Ureter (tissue), 1 donor: ENCODE data around the gene RNASE7. TPM values are rescaled to one million over a fixed set of nuclear protein-coding genes. Genes with fewer than 3 reads are reported as not detected.
A peak's percentile ranks its signal among the peaks of the same experiment; 100 is the strongest.

ENCODE experiments used
- DNase-seq: peaks from one replicate; pipeline ENCODE4 v3.0.0-alpha.2; 2020; ENCODE audit warnings: low spot score
- total RNA-seq: library from RNA; stranded (reverse); gene quantifications from one replicate; pipeline ENCODE4 v1.2.4, GENCODE V29; 2023
- donor health status: DM: yes; HTN: yes; CAD: no.

RNASE7 gene
- total RNA-seq, 1 donor from 2014 or later: 0.94 TPM

DNA sequence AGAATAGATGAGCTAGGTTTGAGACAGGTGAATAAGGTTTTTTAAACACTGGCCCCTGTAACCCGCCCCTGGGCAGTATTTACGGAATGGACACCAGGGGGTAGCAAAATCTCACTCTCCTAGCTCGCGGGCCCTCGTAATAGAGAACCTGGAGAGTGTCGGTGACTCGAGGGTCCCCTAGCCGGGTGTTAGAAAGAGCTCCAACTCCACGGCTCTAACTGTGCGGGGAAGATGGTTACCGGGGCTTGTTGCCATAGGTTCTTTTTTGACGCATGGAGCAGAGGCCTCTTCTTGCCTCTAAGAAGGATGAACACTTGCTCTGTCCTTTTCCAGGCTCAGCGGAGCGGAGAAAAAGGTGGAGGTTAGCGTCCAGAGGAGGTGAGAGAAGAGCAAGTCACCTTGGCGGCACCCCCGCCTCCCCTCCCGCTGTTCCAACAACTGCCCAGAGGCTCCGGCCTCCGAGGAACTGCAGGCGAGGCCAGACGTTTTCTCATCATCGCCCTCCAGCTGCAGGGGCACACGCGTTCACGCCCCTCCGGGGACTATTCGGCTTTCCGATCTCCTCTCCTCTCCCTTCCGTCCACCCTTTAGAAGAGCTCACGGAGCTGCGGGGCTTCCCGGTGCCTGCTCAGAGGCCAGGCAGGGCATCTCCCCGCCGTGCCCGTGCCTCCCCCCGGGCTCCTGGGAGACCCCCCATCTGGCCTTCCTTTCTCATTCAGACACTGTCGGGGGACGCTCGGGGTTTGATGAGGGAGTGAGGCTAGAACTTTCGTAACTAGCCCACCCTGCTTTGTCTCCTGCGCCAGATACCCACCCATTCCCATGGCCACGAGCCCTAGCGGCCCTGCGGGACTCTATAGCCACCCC, 26.6 kb downstream of the RNASE7 start:
- DNase-seq: no peak

DNA sequence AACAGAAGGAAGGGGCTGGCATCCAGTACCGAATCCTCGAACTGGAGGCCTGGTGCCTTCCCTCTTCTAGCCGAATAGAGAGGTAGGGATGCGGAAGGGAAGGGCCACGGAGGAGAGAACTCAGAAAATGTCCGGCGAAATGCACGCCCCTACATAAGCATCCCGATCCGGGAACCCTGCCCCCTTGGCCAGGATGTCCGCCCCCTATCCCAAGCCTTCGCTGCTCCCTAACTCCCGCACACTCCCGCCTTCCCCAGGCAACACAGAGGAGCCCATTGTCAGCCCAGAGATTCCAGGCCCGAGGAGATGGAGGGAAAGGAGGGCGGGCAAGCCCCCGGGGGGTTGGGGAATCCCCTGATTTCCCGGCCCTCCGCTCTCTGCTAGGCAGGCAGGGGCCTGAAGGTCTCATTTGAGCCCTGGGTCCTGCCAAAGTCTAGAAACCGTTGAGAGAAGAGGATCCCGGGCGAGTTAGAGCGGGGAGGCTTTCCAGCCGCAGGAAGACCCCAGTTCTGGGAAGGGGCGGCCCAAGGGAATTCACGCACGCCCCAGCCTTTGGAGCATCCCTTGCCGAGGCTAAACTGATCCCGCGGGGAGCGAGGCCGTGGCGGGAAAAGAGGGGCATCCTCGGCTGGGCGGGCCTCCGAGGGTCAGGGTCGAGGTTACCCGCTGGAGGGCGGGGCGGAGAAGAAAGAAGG, 27.4 kb downstream of the RNASE7 start:
- DNase-seq: no peak

DNA sequence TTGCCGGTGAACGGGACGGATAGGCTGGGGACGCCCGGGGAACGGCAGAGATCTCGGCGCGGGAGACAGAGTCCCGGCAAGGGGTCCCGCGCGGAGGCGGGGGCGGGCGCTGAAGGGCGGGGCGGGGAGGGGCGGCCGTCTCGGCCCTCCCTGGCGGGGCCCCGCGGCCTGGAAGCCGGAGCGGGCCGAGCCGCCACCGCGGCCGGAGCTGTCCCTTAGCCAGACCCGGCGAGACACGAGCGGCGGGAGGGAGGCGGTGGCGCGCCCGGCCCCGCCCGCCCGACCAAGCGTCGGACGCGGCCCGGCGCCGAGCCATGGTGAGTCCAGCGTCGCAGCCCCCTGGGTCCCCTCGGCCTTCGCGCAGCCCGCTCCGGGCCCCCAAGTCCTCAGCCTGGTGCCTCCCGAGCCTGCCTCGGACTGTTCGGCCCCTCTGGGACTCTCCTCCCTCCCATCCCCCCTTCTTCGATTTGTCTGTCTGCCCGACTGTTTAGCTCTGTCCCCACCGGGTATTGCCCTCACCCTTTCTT, 28.0 kb downstream of the RNASE7 start, which contains the start of gene ARHGEF40:
ARHGEF40 (plus strand) TSS at position 222 of the 527 bp plus-strand sequence; CDS start at position 315, 93 bp downstream.
- no peak for DNase-seq

DNA sequence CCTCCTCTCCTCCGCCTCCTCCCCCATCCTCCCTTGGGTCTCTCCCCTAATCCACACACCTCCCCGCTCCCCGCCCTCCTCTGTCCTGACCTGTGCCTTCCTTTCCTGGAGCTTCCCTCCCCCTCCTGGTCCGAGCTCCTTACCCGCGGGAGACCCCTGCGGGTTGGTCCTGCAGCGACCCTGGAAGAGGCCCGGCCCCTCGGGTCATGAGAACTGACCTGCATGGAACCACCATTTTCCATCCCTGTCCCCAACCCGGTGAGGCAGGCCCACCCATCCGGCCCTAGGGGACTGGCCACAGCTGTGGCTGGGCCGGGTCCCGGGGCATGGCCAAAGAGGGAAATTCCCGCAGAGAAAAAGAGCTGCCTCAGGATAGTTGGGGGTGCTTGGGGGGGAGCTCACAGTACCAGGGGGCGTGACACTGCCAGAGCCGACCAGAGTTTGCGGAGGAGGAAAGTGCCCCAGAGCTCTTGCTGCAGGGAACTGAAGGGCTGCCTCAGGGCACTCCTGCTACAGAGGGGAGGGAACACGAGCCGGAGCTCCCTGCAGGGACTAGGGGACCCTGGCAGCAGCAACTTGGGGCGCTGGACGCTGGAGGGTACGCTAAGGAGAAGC, 28.6 kb downstream of the RNASE7 start:
- DNase-seq: peak; percentile 69

DNA sequence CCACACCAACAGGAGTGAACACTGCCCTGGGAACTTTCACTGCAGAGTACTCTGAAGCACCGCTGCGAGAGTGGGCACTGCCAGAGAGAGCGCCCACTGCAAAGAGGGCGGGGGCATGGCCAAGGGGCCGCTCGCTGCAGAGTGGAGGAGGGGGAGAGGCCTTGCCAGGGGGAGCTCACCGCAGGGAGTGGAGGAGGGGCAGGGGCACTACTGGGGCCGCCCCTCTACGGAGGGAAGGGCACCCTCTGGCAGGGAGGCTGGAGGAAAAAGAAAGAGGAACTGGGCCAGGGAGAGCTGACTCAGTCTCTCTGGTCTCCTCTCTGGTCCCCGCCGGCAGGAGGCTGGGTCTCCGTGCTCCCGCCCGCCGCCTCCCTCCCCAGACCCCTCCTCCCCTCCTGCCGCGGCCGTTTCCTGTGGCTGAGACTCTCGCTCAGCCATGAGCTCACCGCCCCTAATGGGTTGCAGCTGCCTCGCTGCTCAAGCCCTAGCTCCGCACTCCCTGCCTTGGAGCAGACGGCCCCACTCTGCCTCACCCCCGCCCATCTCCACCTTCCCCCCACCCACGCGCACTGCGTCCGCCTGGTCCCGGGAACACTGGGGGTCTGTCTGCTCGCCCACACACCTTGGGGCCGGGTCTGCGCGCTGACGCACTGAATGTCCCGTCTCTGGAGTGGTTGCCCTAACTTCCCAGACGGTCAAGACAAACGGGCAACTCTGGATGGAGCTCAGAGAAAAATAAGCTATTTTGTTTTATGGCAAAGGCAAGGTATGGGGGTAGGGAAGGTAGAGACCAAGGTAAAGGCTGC, 29.3 kb downstream of the RNASE7 start:
- peak; percentile 86 for DNase-seq

DNA sequence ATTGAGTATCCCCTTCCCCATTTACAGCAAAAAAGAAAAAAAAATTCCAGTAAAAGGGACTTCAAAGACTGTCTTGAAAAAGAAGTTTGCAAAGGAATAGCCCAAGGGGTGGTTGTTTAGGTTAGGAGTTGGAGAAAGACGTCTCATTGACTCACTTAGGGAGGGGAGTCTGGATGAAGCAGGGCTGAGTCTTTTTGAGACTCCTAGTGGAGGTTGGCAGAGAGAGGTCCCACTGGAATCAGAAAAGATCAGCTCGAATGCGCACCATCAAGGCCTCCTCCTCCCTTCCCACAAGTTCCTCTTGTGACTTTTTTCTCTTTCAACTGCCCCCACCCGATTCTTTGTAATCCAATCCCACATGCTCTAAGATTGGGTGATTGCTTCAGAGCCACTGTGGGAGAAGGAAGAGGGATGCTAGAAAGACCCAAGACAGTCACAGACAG, 29.9 kb downstream of the RNASE7 start:
- DNase-seq: no peak

DNA sequence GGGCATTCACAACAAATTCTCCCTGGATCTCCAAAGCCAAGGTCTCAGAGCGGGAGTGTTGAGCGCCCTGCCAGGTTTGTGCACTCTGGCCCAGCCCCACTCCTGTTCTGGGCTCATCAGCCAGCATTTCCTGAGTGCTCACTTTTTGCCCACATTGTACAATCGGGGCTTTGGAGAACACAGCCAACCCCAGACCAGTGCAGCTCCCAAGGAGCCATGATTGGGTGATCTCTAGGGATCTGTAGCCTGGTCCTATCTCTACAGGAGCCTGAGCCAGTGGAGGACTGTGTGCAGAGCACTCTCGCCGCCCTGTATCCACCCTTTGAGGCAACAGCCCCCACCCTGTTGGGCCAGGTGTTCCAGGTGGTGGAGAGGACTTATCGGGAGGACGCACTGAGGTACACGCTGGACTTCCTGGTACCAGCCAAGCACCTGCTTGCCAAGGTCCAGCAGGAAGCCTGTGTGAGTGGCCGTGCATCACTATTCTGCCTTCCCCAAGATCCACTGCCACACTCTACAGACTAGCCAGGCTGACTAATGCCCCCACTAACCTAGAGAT, 30.7 kb downstream of the RNASE7 start:
- DNase-seq: no peak

DNA sequence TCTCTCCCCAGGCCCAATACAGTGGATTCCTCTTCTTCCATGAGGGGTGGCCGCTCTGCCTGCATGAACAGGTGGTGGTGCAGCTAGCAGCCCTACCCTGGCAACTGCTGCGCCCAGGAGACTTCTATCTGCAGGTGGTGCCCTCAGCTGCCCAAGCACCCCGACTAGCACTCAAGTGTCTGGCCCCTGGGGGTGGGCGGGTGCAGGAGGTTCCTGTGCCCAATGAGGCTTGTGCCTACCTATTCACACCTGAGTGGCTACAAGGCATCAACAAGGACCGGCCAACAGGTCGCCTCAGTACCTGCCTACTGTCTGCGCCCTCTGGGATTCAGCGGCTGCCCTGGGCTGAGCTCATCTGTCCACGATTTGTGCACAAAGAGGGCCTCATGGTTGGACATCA, 31.8 kb downstream of the RNASE7 start:
- no peak for DNase-seq

DNA sequence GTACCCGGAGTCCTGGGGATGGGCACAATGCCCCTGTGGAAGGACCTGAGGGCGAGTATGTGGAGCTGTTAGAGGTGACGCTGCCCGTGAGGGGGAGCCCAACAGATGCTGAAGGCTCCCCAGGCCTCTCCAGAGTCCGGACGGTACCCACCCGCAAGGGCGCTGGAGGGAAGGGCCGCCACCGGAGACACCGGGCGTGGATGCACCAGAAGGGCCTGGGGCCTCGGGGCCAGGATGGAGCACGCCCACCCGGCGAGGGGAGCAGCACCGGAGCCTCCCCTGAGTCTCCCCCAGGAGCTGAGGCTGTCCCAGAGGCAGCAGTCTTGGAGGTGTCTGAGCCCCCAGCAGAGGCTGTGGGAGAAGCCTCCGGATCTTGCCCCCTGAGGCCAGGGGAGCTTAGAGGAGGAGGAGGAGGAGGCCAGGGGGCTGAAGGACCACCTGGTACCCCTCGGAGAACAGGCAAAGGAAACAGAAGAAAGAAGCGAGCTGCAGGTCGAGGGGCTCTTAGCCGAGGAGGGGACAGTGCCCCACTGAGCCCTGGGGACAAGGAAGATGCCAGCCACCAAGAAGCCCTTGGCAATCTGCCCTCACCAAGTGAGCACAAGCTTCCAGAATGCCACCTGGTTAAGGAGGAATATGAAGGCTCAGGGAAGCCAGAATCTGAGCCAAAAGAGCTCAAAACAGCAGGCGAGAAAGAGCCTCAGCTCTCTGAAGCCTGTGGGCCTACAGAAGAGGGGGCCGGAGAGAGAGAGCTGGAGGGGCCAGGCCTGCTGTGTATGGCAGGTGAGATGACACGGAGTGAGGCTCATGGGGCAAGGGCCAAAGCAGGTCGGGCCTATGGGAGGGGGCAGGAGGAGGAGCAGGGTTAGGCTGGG, 32.5 kb downstream of the RNASE7 start:
- DNase-seq: no peak

DNA sequence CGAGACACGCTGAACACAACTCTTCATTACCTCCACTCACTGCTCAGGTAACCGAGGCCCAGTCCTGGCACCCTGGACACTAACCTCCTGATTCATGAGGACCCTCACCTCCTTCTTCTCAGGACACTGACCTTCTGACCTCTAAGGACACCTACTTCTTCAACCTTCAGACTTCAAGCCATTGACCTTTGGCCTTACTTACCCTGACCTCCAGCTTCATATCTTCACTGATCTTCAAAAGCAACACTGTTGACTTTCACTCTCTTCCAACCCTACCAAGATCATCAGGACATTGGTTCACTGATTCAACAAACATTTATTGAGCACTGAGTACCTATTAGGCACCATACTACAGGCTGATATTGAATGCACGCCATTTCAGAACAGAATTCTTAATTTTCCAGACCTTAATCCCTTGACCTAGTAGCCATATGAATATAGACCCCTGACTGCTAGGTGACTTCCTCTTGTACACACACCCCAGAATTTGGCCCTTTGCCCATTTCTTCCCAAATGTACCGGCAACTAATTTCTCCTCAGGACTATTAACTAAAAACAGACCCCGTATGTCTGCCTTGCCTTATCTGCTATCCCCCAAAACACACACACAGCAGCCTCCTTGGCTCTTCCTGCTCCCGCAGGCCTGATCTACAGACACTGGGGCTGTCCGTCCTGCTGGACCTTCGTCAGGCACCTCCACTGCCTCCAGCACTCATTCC, 33.7 kb downstream of the RNASE7 start:
- DNase-seq: no peak

DNA sequence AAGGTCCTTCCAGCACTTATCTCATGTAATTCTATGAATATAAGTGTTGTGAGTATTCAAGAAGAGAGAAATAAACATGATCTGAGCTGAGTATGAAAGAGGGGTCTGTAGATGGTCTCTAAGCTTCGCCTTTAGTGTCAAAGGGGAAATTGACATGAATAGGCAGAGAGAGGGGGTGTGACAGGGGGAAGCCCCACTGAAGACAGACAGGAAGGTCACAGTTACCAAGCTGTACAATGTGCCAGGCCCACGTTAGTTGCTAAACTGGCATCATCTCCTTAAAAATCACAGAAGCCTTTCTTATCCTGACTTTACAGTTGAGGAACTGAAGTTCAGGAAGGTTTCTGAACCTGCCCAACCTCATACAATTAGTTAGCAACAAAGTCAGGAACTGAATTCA, 35.5 kb downstream of the RNASE7 start:
- DNase-seq: no peak

DNA sequence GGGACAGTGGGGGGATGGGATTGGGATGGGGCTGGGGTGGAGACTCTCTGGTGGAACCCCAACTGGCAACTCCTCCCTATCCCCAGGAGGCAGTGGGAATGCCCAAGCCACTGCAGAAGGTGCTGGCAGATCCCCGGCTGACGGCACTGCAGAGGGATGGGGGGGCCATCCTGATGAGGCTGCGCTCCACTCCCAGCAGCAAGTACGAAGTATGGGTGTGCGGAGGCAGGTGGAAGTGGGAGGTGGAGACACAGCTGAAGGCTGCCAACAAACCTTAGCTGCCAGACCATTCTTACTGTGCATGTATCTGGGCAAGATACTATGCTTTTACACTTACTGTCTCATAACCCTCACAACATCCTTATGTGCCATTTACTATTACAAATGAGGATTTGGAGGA, 36.1 kb downstream of the RNASE7 start:
- DNase-seq: no peak

DNA sequence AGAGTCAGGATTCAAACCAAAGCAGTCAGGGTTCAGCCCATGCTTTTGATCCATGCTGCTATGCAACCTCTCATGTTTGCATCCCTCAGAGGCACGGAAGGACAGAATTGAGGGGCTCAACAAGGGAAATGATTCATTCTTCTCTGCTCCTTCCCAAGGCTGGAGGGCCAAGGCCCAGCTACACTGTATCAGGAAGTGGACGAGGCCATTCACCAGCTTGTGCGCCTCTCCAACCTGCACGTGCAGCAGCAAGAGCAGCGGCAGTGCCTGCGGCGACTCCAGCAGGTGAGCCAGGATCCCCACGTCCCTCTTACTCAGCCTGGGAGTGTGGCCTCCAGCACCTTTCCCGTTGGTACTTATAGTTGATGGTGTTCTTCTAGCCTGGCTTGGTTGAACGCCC, 36.6 kb downstream of the RNASE7 start:
- DNase-seq: no peak

DNA sequence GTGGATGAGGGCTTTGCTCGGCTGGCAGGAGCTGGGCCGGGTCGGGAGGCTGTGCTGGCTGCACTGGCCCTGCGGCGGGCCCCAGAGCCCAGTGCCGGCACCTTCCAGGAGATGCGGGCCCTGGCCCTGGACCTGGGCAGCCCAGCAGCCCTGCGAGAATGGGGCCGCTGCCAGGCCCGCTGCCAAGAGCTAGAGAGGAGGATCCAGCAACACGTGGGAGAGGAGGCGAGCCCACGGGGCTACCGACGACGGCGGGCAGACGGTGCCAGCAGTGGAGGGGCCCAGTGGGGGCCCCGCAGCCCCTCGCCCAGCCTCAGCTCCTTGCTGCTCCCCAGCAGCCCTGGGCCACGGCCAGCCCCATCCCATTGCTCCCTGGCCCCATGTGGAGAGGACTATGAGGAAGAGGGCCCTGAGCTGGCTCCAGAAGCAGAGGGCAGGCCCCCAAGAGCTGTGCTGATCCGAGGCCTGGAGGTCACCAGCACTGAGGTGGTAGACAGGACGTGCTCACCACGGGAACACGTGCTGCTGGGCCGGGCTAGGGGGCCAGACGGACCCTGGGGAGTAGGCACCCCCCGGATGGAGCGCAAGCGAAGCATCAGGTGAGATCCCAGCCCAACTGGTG, 39.5 kb downstream of the RNASE7 start:
- DNase-seq: no peak

DNA sequence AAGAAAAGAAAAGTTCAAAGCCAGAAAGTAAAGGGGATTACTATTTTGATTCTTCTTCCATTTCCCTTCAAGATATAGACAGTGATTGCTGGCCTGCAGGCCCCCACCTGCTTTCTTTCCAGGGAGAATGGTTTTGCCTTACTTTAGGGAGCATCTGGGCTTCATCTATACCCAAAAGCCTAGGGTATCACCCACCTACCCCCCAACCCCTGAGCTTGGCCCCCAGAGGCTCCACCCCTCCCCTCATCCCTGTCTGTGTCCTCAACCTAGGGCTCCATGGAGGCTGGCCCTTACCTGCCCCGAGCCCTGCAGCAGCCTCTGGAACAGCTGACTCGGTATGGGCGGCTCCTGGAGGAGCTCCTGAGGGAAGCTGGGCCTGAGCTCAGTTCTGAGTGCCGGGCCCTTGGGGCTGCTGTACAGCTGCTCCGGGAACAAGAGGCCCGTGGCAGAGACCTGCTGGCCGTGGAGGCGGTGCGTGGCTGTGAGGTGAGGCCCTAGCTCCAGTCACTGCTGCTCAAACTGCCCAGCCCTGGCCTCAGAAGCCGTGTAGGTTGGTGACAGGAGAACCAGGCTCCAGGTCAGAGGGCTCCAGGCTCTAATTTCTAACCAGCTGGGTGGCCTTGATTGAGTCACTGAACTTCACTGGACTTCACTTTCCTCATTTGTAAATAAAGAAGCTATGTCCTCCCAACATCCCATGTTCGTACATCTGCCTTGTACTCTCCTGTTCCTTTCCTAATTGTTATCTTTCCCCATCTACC, 41.6 kb downstream of the RNASE7 start:
- no peak for DNase-seq

DNA sequence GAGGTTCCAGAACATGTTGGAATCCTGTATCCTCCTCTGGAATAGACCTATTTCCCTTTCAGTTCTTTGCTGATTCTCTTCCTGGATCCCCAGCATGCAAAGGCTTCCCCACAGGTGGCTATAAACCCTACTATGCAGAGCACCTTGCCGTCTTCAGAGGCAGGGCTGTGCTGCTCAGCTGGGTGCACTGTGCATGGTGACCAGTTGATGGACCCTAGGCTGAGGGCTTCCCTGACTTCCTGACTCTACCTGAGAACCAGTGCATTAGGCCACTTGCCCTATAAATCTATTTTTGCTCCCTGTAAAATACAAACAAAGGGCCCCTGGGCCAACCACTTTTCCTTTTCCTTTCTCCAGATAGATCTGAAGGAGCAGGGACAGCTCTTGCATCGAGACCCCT, 42.2 kb downstream of the RNASE7 start:
- no peak for DNase-seq

DNA sequence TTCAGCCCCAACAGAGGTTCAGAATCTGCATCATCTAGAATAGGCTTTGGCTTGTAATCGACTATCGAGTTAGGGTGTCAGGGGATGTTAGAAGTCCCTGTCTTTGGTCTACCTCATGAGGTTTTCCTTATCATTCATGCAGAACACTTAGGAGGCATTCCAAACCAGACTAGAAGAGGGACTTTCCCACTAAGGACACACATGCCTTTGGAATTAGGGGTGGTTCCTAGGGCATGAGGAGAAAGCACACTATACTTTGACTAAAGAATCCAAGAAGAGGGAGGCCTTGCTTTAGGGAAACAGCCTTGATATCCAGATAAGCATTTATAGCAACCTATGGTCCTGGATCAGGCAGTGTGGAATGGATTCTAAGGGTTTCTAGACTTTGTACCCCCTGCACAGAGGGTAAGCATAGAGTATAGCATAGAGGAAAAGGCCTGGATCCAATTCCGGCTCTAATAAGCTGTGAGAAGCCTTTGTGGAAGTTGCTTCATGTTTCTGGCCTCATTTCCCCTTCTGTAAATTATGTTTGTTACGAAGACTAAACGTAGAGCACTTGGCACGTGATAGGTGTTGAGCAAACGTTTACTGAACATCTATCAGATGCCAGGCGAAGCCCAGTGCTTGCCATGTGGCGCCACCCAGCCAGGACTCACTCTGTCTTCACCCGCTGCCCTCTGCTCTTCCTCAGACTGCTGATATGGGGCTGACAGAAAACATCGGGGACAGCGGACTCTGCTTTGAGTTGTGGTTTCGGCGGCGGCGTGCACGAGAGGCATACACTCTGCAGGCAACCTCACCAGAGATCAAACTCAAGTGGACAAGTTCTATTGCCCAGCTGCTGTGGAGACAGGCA, 43.1 kb downstream of the RNASE7 start:
- no peak for DNase-seq
